ENCODE measurements around the gene ABCG2. TPM values are rescaled to one million over a fixed set of nuclear protein-coding genes. Genes with fewer than 3 reads are reported as not detected.

The ABCG2 gene
- total RNA-seq, 2 donors from 2014 or later, result 1.0 to 2.9 TPM

DNA sequence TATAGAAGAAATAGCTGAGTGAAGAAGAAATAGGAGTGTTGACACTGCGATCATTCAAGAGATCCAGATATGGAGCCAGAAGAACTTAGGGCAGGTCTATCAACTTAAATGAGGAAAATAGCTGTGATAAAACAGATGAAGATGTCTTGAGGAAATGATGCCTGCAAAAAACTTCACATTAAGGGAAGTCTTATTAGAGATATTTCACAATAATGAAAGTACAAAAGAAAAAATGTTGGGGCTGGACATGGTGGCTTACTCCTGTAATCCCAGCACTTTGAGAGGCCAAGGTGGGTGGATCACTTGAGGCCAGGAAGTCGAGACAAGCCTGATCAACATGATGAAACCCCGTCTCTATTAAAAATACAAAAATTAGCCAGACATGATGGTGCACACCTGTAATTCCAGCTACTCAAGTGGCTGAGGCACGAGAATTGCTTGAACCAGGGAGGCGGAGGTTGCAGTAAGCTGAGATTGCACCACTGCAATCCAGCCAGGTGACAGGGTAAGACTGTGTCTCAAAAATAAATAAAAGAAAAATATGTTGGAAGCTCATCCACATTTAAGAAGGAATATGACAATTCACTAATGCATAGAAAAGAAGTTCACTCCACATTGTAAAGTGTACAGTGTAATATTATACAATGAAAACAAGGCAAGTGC is 94.7 kb downstream of the ABCG2 start:
- no peaks in the 10 kb centered on the region for H3K27me3 ChIP-seq
- H3K27ac ChIP-seq, result no peak overlapping the region
- TF ChIP-seq, protein P1, sequence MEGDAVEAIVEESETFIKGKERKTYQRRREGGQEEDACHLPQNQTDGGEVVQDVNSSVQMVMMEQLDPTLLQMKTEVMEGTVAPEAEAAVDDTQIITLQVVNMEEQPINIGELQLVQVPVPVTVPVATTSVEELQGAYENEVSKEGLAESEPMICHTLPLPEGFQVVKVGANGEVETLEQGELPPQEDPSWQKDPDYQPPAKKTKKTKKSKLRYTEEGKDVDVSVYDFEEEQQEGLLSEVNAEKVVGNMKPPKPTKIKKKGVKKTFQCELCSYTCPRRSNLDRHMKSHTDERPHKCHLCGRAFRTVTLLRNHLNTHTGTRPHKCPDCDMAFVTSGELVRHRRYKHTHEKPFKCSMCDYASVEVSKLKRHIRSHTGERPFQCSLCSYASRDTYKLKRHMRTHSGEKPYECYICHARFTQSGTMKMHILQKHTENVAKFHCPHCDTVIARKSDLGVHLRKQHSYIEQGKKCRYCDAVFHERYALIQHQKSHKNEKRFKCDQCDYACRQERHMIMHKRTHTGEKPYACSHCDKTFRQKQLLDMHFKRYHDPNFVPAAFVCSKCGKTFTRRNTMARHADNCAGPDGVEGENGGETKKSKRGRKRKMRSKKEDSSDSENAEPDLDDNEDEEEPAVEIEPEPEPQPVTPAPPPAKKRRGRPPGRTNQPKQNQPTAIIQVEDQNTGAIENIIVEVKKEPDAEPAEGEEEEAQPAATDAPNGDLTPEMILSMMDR (IDR thresholded peaks at IDR 0.05), result no peak
- H3K4me1 ChIP-seq, result no peaks in the 10 kb centered on the region
- peaks cover 0 to 6% of the 10 kb centered on the region in 2 donors for H3K9me3 ChIP-seq
- H3K36me3 ChIP-seq, result peaks cover 65% of the 10 kb centered on the region
- no peak overlapping the region for H3K4me3 ChIP-seq
- no peak for DNase-seq (ENCODE audit: low spot score)

DNA sequence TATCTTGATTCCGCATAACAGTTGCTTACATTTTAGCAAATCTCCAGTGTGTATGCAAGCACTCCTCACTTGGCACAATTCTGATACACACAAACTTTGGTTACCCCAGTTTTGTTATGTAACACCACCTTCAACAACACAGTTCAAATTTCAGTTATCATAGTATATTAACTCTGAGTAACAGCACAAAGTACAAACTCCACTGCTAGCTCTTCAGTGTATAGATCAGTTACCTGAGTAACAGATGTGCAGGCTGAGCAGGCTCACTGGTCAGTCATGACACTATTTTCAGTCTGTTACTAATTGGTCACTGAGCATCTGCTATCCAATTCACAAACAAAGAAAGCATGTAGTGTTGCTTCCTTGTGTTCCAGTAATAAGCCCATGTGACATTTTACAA is 95.6 kb downstream of the ABCG2 start:
- peaks cover 56% of the 10 kb centered on the region for H3K36me3 ChIP-seq

DNA sequence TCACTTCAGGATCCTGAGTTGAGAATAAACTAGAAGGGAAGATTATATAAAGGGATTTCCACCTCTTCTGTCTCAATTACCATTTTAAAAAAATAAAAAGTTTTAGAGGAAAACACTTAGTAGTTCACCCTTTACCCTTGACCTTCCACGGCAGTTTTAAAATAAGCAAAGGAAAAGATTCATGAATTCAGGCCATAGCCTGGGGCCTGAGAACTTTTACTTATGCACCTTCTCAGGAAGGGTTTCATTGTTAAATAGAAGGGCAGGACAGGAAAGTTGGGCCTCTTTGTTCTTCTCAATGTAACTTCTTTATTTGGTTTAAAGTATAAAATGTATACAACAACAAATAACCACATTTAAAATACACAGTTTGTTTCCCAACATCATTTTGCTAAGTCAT is 96.1 kb downstream of the ABCG2 start:
- H3K36me3 ChIP-seq, result peaks cover 51% of the 10 kb centered on the region
- no peak for DNase-seq (ENCODE audit: low spot score)
- TF ChIP-seq, protein P1 (IDR thresholded peaks at IDR 0.05), result no peak

More for the DNA sequence above, 95.6 kb downstream of the ABCG2 start:
- H3K4me1 ChIP-seq, result no peaks in the 10 kb centered on the region
- H3K9me3 ChIP-seq, result no peaks in the 10 kb centered on the region
- H3K4me3 ChIP-seq, result no peak overlapping the region
- TF ChIP-seq, protein P1 (IDR thresholded peaks at IDR 0.05), result no peak
- H3K27me3 ChIP-seq, result no peaks in the 10 kb centered on the region
- DNase-seq (ENCODE audit: low spot score), result no peak
- no peak overlapping the region for H3K27ac ChIP-seq

DNA sequence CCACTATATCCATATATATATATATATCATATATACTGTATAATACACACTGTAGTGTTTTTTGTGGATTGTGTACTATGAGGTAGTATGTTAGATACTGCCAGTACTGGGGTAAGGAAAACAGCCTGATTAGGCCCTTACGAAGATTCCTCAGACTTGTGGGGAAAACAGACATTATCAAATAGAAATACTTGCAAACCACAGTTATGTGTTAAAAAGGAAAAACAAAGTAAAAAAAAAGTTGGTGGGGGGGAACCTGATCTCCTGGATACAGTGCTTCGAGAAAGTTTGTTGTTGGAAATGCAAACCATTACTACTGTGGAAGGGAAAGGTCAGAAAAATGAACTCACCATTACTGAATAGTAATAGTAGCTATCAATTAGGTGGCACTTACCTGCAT is 98.0 kb downstream of the ABCG2 start:
- Histone ChIP-seq H3K4me3 (no peak overlapping the region), H3K4me1 (no peaks in the 10 kb centered on the region), H3K9me3 (no peaks in the 10 kb centered on the region), H3K27me3 (no peaks in the 10 kb centered on the region), H3K27ac (no peak overlapping the region), H3K36me3 (peaks cover 38% of the 10 kb centered on the region)
- TF ChIP-seq, protein P1 (IDR thresholded peaks at IDR 0.05), result no peak
- DNase-seq (ENCODE audit: low spot score), result no peak

More for the DNA sequence above, 96.1 kb downstream of the ABCG2 start:
- no peaks in the 10 kb centered on the region for H3K9me3 ChIP-seq
- H3K4me1 ChIP-seq, result no peaks in the 10 kb centered on the region
- H3K4me3 ChIP-seq, result no peak overlapping the region
- no peaks in the 10 kb centered on the region for H3K27me3 ChIP-seq
- H3K27ac ChIP-seq, result no peak overlapping the region

DNA sequence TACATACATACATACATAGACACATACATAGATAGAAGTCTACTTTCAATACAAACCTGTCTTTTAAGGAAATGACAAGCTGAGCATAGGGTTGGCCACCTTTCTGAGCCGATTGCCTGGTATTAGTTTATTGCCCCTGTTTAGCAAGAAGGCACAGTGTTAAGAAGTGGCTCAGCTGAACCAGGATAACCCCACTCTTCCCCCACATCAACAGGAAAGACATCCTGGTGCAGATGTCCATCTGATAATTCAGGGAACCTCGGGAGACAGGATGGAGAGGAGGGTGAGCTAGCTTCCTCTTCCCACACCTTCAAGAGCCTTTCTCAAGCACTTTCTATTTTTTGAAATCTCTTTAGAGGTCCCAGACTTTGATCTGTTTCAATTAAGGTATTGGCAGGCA is 98.7 kb downstream of the ABCG2 start:
- TF ChIP-seq, protein P1 (IDR thresholded peaks at IDR 0.05), result no peak
- H3K27ac ChIP-seq, result no peak overlapping the region
- DNase-seq (ENCODE audit: low spot score), result no peak
- no peak overlapping the region for H3K4me3 ChIP-seq
- H3K27me3 ChIP-seq, result no peaks in the 10 kb centered on the region
- no peaks in the 10 kb centered on the region for H3K9me3 ChIP-seq
- H3K36me3 ChIP-seq, result peaks cover 37% of the 10 kb centered on the region
- H3K4me1 ChIP-seq, result no peaks in the 10 kb centered on the region

DNA sequence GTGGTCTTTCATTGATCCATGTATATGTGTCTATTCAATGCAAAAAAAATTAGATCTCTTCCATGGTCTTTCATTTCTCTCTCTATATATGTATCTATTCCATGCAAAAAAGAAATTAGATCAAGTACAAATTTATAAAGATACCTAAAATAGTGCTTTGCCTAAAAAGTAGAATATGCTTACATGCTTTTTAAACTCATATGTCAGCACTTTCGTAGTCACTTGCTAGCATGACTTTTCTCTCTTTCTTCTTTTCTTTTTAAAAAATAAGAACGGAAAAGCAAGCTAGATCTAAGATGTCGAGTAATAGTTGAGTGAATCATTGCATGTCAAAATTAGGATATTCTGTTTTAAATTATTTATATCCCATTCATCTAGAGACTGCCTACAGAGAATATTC is 100.1 kb downstream of the ABCG2 start:
- no peaks in the 10 kb centered on the region for H3K4me1 ChIP-seq
- no peak overlapping the region for H3K4me3 ChIP-seq
- no peaks in the 10 kb centered on the region for H3K9me3 ChIP-seq
- no peak for DNase-seq (ENCODE audit: low spot score)
- H3K27me3 ChIP-seq, result no peaks in the 10 kb centered on the region
- H3K27ac ChIP-seq, result no peak overlapping the region
- peaks cover 30% of the 10 kb centered on the region for H3K36me3 ChIP-seq
- TF ChIP-seq, protein P1 (IDR thresholded peaks at IDR 0.05), result no peak

Measured in right atrium auricular region (tissue), 2 donors.